ENCODE data around the gene STYK1.

DNA sequence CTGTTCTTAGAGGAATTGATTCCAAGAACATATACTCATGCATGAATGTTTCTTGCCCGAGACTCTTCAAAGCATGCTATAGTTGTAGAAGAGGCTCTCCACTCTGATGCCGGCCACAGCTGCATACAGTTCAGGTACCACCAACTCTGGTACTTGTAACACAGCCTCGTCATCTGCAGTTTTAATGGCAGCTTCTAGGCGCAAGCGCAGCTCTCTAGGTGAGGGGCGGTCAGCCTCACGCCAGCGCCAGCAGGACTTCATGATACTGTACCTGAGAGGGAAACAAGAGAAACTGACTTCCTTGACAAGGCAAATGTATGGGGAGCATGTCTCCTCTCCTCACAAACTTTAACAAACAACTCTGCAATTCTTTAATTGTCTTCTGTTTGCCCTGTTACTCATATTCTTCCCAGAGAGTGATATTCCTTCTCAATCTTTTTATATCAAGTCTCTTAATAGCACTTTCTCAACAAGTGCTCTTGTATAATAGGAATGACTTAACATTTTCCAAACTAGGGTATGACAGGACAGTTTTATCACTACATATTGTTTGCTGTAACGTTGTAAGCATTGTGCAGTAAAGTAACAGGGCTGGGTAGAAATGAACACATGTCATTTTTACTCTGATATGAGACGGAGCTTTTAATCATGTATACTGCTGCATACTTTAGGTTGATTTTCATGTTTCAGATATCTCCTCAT, 53.6 kb downstream of the STYK1 start:
- TF ChIP-seq ZSCAN32 (CRISPR knock-in tag; IDR thresholded peaks at IDR 0.05): no peak
- TF ChIP-seq, protein P1, sequence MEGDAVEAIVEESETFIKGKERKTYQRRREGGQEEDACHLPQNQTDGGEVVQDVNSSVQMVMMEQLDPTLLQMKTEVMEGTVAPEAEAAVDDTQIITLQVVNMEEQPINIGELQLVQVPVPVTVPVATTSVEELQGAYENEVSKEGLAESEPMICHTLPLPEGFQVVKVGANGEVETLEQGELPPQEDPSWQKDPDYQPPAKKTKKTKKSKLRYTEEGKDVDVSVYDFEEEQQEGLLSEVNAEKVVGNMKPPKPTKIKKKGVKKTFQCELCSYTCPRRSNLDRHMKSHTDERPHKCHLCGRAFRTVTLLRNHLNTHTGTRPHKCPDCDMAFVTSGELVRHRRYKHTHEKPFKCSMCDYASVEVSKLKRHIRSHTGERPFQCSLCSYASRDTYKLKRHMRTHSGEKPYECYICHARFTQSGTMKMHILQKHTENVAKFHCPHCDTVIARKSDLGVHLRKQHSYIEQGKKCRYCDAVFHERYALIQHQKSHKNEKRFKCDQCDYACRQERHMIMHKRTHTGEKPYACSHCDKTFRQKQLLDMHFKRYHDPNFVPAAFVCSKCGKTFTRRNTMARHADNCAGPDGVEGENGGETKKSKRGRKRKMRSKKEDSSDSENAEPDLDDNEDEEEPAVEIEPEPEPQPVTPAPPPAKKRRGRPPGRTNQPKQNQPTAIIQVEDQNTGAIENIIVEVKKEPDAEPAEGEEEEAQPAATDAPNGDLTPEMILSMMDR (IDR thresholded peaks at IDR 0.05 in 2 of 3, conservative IDR thresholded peaks at IDR 0.05 in 1 of 3; ENCODE audit: insufficient read depth in 2 of 3, low read depth in 1 of 3, low read length in 3 of 3): no peak
- TF ChIP-seq MCM7 (IDR thresholded peaks at IDR 0.05): no peak
- TF ChIP-seq GATA2 (CRISPR knock-in tag; IDR thresholded peaks at IDR 0.05): no peak

Measured in K562 (cell line).